Fibroblast of mammary gland (primary cell): ENCODE data around the gene SURF4.

Source experiments
- DNase-seq: peaks from one replicate; pipeline ENCODE4 v3.0.0-alpha.2; 2010; ENCODE audit warnings: low read depth
- H3K4me3 ChIP-seq: 2 replicates; pipeline ENCODE4 v1.5.1; 2011; ENCODE audit warnings: low read depth, mild to moderate bottlenecking, low read length, moderate library complexity; ENCODE audit not compliant: control insufficient read depth
- TF ChIP-seq, protein P1 (sequence below): conservative IDR thresholded peaks from 2 replicates; pipeline ENCODE4 v1.5.1; 2011; ENCODE audit warnings: low read depth, low read length, inconsistent platforms; ENCODE audit not compliant: control insufficient read depth, insufficient read depth

SURF4 gene

DNA sequence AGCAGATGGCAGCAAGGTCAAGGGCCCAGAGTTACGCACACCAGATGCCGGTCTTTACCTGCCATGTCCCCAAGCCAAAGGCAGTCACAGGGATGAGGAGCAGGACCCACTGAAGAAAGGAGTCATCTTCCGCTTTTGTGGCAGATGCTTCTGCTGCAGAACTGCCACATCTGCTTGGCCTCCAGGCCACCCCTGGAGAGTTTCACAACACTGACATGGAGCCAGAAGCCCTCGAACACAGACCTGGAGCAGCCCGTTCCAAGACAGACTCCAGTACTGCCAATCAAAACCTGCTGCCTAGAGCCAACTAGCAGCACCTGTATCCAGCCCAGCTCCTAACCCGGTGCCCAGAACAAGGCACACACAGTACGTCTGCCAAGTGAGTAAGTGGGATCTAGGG, 21.1 kb downstream of the SURF4 start:
- TF ChIP-seq, protein P1, sequence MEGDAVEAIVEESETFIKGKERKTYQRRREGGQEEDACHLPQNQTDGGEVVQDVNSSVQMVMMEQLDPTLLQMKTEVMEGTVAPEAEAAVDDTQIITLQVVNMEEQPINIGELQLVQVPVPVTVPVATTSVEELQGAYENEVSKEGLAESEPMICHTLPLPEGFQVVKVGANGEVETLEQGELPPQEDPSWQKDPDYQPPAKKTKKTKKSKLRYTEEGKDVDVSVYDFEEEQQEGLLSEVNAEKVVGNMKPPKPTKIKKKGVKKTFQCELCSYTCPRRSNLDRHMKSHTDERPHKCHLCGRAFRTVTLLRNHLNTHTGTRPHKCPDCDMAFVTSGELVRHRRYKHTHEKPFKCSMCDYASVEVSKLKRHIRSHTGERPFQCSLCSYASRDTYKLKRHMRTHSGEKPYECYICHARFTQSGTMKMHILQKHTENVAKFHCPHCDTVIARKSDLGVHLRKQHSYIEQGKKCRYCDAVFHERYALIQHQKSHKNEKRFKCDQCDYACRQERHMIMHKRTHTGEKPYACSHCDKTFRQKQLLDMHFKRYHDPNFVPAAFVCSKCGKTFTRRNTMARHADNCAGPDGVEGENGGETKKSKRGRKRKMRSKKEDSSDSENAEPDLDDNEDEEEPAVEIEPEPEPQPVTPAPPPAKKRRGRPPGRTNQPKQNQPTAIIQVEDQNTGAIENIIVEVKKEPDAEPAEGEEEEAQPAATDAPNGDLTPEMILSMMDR, result no peak
- DNase-seq, result no peak
- no peak overlapping the region for H3K4me3 ChIP-seq

DNA sequence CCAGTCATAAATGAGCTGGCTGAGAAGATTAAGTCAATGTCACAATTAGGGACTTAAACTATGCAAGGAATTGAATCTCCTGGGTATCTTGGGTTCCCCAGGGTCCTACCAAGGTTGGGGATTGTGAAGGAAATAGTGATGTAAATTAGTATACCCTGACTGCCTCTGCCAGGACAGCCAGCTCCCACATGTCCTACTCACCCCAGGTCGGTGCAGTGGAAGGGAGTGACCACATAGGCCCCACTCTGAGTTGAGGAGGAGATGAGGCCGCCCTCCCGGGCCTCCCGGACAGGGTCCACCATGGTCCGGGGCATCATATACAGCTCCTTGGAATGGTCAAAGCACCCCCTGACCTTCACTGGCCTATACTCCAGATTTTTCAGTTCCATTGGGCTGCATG, 22.3 kb downstream of the SURF4 start:
- TF ChIP-seq, protein P1, result no peak
- H3K4me3 ChIP-seq, result no peak overlapping the region
- DNase-seq, result no peak

DNA sequence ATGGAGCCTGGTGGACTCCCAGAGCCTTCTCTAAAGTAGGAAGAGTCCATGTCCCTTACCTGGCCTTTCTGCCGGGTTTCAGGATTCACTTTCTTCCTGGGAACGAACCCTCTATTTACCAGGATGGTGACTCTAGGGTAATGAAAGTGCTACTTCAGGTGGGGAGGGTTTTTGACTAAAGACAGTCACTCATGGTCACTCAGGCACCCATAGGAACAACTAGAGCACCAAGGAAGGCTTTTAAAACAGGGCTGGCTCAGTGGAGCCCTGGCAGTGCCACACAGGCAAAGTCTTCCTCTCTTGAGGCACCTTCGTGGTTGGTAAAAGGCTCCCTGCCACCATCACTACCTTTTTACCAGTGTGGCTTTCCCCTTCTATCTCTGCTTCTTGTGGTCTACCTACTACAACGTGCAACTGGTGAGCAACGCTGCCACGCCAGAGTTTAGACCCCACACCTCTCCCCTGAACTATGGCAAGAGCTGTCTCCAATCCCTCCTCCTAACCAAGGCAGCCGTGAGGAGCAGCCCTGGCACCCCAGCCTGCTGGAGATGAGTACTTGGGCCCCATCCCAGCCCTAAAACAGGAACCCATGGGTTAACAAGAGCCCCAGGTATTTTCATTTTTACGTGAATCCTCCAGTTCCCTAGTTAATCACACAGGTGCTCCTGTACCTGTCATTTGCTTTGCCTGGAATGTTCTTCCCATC, 23.1 kb downstream of the SURF4 start:
- DNase-seq, result no peak
- no peak overlapping the region for H3K4me3 ChIP-seq
- TF ChIP-seq, protein P1, result no peak

- DNase-seq, result peak; percentile 81
- H3K4me3 ChIP-seq, result no peak overlapping the region
- TF ChIP-seq, protein P1, result peak; percentile 74
Measured at GRCh38 chr9:133351908-133352634, 23.8 kb downstream of the SURF4 start.

DNA sequence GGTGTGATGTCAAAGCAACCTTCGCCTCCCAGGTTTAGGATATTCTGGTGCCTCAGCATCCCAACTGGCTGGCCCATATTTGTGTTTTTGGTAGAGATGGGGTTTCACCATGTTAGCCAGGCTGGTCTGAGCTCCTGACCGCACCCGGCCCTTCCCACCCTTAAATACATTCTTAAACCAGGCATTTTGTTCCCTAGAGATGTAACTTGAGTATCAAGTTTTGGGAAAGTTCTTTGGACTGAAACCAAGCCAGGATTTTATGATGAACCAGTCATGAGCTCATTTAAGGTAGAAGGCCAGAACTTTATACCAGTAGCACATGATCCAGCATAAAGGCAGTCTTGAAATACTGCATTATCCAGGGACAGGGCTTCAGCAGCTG, 24.3 kb downstream of the SURF4 start:
- peak; percentile 83 for DNase-seq
- H3K4me3 ChIP-seq, result no peak overlapping the region
- TF ChIP-seq, protein P1, result no peak

DNA sequence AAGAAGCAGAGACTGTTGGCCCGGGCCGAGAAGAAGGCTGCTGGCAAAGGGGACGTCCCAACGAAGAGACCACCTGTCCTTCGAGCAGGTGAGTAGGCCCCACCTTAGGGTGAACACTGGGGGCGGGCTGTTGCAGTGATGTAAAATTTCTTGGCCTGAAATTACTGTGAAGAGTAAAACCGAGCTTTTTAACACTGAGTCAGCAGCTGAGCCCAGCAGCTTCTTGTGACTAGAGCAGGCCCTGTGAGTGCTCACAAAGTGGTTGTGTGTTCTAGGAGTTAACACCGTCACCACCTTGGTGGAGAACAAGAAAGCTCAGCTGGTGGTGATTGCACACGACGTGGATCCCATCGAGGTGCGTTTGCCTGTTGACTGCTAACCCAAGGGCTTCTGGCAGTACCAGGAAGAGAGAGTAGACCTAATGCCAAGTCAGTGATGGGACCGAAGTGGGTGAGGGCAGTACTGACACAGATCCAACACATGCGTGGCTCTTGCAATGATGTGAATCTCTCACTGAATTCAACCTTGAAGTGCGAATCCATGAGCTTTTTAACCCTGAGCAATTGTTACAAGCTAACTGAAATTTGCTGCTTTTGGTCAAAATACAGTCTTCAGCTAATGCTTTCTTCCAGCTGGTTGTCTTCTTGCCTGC, 25.8 kb downstream of the SURF4 start:
- peak overlapping the region; percentile 99 for H3K4me3 ChIP-seq
- TF ChIP-seq, protein P1, result no peak
- DNase-seq, result no peak
